Neutrophil (primary cell): Measurements from ENCODE around the gene DHH.

ENCODE experiments used
- H3K27ac ChIP-seq: fragments of 200-600 bp; sonication (generic); 2 replicates; pipeline ENCODE4 v1.5.1; 2016; ENCODE audit warnings: mild to moderate bottlenecking, moderate library complexity
- H3K27me3 ChIP-seq: fragments of 200-600 bp; sonication (generic); 2 replicates; pipeline ENCODE4 v1.6.0; 2016; ENCODE audit warnings: mild to moderate bottlenecking
- H3K36me3 ChIP-seq: fragments of 200-600 bp; sonication (generic); 2 replicates; pipeline ENCODE4 v1.5.1; 2017
- H3K4me1 ChIP-seq, 2 experiments: fragments of 200-600 bp in 1 of 2; sonication (generic) in 1 of 2; 1 replicate in 1 of 2; 2 replicates in 1 of 2; pipeline versions ENCODE4 v1.5.1 to v1.6.1; 2013 to 2016; ENCODE audit warnings: low read depth in 1 of 2, low read length in 1 of 2, mild to moderate bottlenecking in 1 of 2, moderate library complexity in 1 of 2; ENCODE audit not compliant: control insufficient read depth in 1 of 2, insufficient read depth in 1 of 2
- H3K4me3 ChIP-seq, 2 experiments: fragments of 200-600 bp in 1 of 2; sonication (generic) in 1 of 2; 1 replicate in 1 of 2; 2 replicates in 1 of 2; pipeline ENCODE4 v1.5.1; 2013 to 2016; ENCODE audit warnings: low read depth in 1 of 2, low read length in 1 of 2, mild to moderate bottlenecking in 1 of 2, moderate library complexity in 1 of 2
- H3K9me3 ChIP-seq: fragments of 200-600 bp; sonication (generic); 2 replicates; pipeline ENCODE4 v1.5.1; 2016
- CTCF ChIP-seq: fragments of 200-600 bp; sonication (generic); IDR thresholded peaks from 2 replicates; pipeline ENCODE4 v1.5.1; 2016; ENCODE audit warnings: antibody characterized with exemption

The DHH gene

GRCh38 chr12:49092816-49093406 is 1.7 kb downstream of the DHH start:
- Histone ChIP-seq H3K36me3 (peaks cover 22% of the 10 kb centered on the region), H3K9me3 (no peaks in the 10 kb centered on the region), H3K27ac (no peak overlapping the region), H3K4me1 (peaks cover 41 to 53% of the 10 kb centered on the region in 2 experiments), H3K27me3 (peaks cover 83% of the 10 kb centered on the region), H3K4me3 (no peak overlapping the region)
- TF ChIP-seq CTCF: no peak

- peaks cover 41 to 53% of the 10 kb centered on the region in 2 experiments for H3K4me1 ChIP-seq
Measured at GRCh38 chr12:49092086-49092815, 2.4 kb downstream of the DHH start.

GRCh38 chr12:49091836-49092085 is 2.8 kb downstream of the DHH start:
- H3K27me3 ChIP-seq: peaks cover 95% of the 10 kb centered on the region
- H3K4me1 ChIP-seq: peaks cover 41 to 53% of the 10 kb centered on the region in 2 experiments
- H3K9me3 ChIP-seq: no peaks in the 10 kb centered on the region
- H3K36me3 ChIP-seq: peaks cover 10% of the 10 kb centered on the region
- H3K4me3 ChIP-seq: peak overlapping the region in 1 of 2 experiments; percentile 14
- TF ChIP-seq CTCF: no peak
- no peak overlapping the region for H3K27ac ChIP-seq

More at GRCh38 chr12:49092086-49092815, 2.4 kb downstream of the DHH start:
- peak overlapping the region in 1 of 2 experiments; percentile 14 for H3K4me3 ChIP-seq
- H3K27ac ChIP-seq: no peak overlapping the region
- no peaks in the 10 kb centered on the region for H3K9me3 ChIP-seq
- no peak for TF ChIP-seq CTCF
- peaks cover 90% of the 10 kb centered on the region for H3K27me3 ChIP-seq
- peaks cover 15% of the 10 kb centered on the region for H3K36me3 ChIP-seq

GRCh38 chr12:49091056-49091835 is 3.4 kb downstream of the DHH start:
- peaks cover 41 to 53% of the 10 kb centered on the region in 2 experiments for H3K4me1 ChIP-seq
- peaks cover 100% of the 10 kb centered on the region for H3K27me3 ChIP-seq
- H3K4me3 ChIP-seq: no peak overlapping the region
- H3K36me3 ChIP-seq: peaks cover 7% of the 10 kb centered on the region
- H3K9me3 ChIP-seq: no peaks in the 10 kb centered on the region
- no peak for TF ChIP-seq CTCF
- no peak overlapping the region for H3K27ac ChIP-seq

GRCh38 chr12:49089821-49090773 is 4.5 kb downstream of the DHH start:
- H3K4me3 ChIP-seq: peak overlapping the region; percentile 28 to 40
- peaks cover 96% of the 10 kb centered on the region for H3K27me3 ChIP-seq
- TF ChIP-seq CTCF: no peak
- no peaks in the 10 kb centered on the region for H3K9me3 ChIP-seq
- no peaks in the 10 kb centered on the region for H3K36me3 ChIP-seq
- H3K27ac ChIP-seq: peak overlapping the region; percentile 18
- H3K4me1 ChIP-seq: peaks cover 41 to 53% of the 10 kb centered on the region in 2 experiments
